Kidney (tissue), 14 donors: Measurements from ENCODE around the gene ATP7B. TPM values are rescaled to one million over a fixed set of nuclear protein-coding genes. Genes with fewer than 3 reads are reported as not detected.

Experiments
- DNase-seq, 5 donors: peaks; one replicate each; pipeline ENCODE4 v3.0.0-alpha.2; 2013 to 2020
- FAIRE-seq: peaks from 2 replicates; lab custom pipeline; 2012; peaks lifted over from hg19 to GRCh38; lab: Jason Lieb, UNC
- H3K27ac ChIP-seq, 2 donors: one replicate each; pipeline ENCODE4 v1.7.0; 2013; ENCODE audit warnings: low read depth in 2 of 2, low read length in 2 of 2, inconsistent platforms in 1 of 2
- H3K27me3 ChIP-seq: one replicate; pipeline ENCODE4 v1.7.1; 2013; ENCODE audit warnings: low read length, inconsistent platforms; ENCODE audit not compliant: control insufficient read depth, insufficient read depth
- H3K36me3 ChIP-seq, 3 donors: one replicate each; pipeline versions ENCODE4 v1.7.0 to v1.7.1; 2013; ENCODE audit warnings: low read length in 3 of 3, control low read depth in 1 of 3, inconsistent platforms in 1 of 3; ENCODE audit not compliant: insufficient read depth in 3 of 3, control insufficient read depth in 2 of 3
- H3K4me1 ChIP-seq, 3 donors: one replicate each; pipeline versions ENCODE4 v1.7.0 to v1.7.1; 2013; ENCODE audit warnings: low read length in 3 of 3, inconsistent platforms in 1 of 3, low read depth in 1 of 3; ENCODE audit not compliant: control insufficient read depth in 2 of 3, insufficient read depth in 2 of 3
- H3K4me3 ChIP-seq, 3 donors: one replicate each; pipeline versions ENCODE4 v1.7.0 to v1.8.1; 2013; ENCODE audit warnings: low read length in 3 of 3, control low read depth in 1 of 3, inconsistent platforms in 1 of 3
- H3K9ac ChIP-seq, 3 donors: one replicate each; pipeline versions ENCODE4 v1.7.0 to v1.7.1; 2013; ENCODE audit warnings: low read length in 3 of 3, control low read depth in 1 of 3, inconsistent platforms in 1 of 3
- H3K9me3 ChIP-seq, 3 donors: one replicate each; pipeline versions ENCODE4 v1.7.0 to v1.7.1; 2013; ENCODE audit warnings: low read length in 3 of 3, control low read depth in 1 of 3, inconsistent platforms in 1 of 3; ENCODE audit not compliant: control insufficient read depth in 2 of 3, insufficient read depth in 1 of 3
- intact Hi-C: fragments of 100-400 bp; cut with DNase I; formaldehyde crosslinking; loops from one replicate; pipeline ENCODE4 v1.11.1; 2022
- polyA plus RNA-seq: library from polyadenylated mRNA; stranded (reverse); fragments of 350-450 nt; fragmentation: Illumina TruSeq; extraction: RNeasy Lipid Tissue Mini Kit (QIAGEN cat#74804); gene quantifications from one replicate; pipeline ENCODE4 v1.2.3, GENCODE V29; 2014; ENCODE audit warnings: low read depth, low replicate concordance; ENCODE audit not compliant: insufficient read depth
- total RNA-seq: library from RNA; stranded (reverse); fragmentation: NEBNext Ultra II Directional; extraction: Animal tissue kit (Norgen Biotek cat#: 25700); gene quantifications from one replicate; pipeline ENCODE4 v1.2.1, GENCODE V29; 2021
- TF ChIP-seq, protein P1 (sequence below): IDR thresholded peaks from 3 replicates; pipeline ENCODE4 v1.5.1; 2012; ENCODE audit warnings: mild to moderate bottlenecking, moderate library complexity, borderline replicate concordance; ENCODE audit not compliant: insufficient read depth; ENCODE audit errors: extremely low read depth
- donor health status: control.
- donor health status: control.
- donor health status: control.
- donor health status: control.
- donor health status: control.
- donor health status: DM: yes; HTN: yes; CAD: no.
- donor health status: Normal renal cell carcinoma (clear cell type).

Gene ATP7B
- total and polyA plus RNA-seq, 2 donors from 2014 or later = 2.0 to 5.7 TPM

GRCh38 chr13:52002361-52002760 lies 8.9 kb downstream of the ATP7B start:
- no peak overlapping the region for H3K4me3 ChIP-seq
- no peaks in the 10 kb centered on the region for H3K27me3 ChIP-seq
- H3K27ac ChIP-seq = no peak overlapping the region
- no peaks in the 10 kb centered on the region for H3K36me3 ChIP-seq
- H3K4me1 ChIP-seq = peaks cover 0 to 17% (median 10%) of the 10 kb centered on the region in 3 donors
- H3K9ac ChIP-seq = no peak overlapping the region
- TF ChIP-seq, protein P1, sequence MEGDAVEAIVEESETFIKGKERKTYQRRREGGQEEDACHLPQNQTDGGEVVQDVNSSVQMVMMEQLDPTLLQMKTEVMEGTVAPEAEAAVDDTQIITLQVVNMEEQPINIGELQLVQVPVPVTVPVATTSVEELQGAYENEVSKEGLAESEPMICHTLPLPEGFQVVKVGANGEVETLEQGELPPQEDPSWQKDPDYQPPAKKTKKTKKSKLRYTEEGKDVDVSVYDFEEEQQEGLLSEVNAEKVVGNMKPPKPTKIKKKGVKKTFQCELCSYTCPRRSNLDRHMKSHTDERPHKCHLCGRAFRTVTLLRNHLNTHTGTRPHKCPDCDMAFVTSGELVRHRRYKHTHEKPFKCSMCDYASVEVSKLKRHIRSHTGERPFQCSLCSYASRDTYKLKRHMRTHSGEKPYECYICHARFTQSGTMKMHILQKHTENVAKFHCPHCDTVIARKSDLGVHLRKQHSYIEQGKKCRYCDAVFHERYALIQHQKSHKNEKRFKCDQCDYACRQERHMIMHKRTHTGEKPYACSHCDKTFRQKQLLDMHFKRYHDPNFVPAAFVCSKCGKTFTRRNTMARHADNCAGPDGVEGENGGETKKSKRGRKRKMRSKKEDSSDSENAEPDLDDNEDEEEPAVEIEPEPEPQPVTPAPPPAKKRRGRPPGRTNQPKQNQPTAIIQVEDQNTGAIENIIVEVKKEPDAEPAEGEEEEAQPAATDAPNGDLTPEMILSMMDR = no peak
- FAIRE-seq = no peak
- no peaks in the 10 kb centered on the region for H3K9me3 ChIP-seq
- DNase-seq = no peak
- intact Hi-C loops = no loop called here

DNA sequence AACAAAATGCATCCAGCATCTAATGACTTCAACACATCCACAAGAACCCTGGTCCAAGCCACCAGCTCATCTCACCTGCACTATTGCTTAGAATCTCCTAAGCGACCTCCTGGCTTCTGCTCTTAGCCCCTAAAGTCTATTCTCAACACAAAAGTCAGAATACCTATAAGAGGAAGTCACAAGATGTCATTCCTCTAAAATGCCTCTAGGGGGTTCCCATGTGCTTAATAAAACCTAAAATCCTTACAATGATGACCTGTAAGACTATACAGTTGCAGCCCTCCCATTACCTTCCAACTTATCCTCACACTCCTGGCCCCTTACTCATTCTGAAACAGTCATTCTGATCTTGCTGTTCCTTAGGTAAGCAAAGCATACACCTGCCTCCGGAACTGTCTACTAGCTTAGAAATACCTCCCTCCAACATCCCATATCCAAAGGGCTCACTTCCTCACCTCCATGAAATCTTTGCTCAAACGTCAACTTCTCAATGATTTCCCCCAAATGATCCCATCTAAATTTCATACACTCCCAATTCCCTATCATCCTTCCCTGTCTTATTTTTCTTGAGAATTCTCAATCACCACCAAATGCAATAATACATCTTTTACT lies 10.0 kb downstream of the ATP7B start:
- DNase-seq (peak in 2 of 5 donors; percentile 30 to 56), FAIRE-seq (no peak)
- no peak overlapping the region for H3K4me3 ChIP-seq
- no peaks in the 10 kb centered on the region for H3K9me3 ChIP-seq
- TF ChIP-seq, protein P1 = peak; percentile 50
- H3K4me1 ChIP-seq = peaks cover 0 to 19% (median 16%) of the 10 kb centered on the region in 3 donors
- no peaks in the 10 kb centered on the region for H3K27me3 ChIP-seq
- intact Hi-C loops = no loop called here
- H3K9ac ChIP-seq = no peak overlapping the region
- no peaks in the 10 kb centered on the region for H3K36me3 ChIP-seq
- H3K27ac ChIP-seq = no peak overlapping the region

DNA sequence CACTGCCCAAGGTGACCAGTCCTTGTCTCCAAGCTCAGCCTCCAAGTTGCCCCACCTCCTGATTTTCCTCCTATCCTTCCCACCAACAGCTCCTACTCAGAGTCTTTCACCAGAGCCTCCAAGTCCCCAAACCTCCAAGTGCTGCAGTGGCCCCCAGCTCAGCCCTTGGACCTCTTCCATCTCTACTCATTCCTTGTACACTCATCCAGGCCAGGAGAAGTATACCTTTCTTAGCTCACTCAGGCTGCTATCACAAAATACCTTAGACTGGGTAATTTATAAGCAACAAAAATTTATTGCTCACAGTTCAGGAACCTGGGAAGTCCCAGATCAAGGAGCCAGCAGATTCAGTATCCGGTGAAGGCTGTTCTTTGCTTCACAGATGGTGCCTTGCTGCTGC lies 11.3 kb downstream of the ATP7B start:
- peaks cover 0 to 28% (median 27%) of the 10 kb centered on the region in 3 donors for H3K4me1 ChIP-seq
- H3K27ac ChIP-seq = no peak overlapping the region
- no peaks in the 10 kb centered on the region for H3K36me3 ChIP-seq
- no peaks in the 10 kb centered on the region for H3K27me3 ChIP-seq
- intact Hi-C loops = loop anchor here (10.0 kb wide), 1 partner anchor 125 kb away; the partner anchor contains the start of gene NEK5
- no peak for FAIRE-seq
- DNase-seq = no peak
- H3K4me3 ChIP-seq = peak overlapping the region in 1 of 3 donors; percentile 46
- TF ChIP-seq, protein P1 = no peak
- H3K9ac ChIP-seq = no peak overlapping the region
- no peaks in the 10 kb centered on the region for H3K9me3 ChIP-seq
